Glutamatergic neuron (in vitro differentiated cells): Measurements from ENCODE around the gene RP9. TPM values are rescaled to one million over a fixed set of nuclear protein-coding genes. Genes with fewer than 3 reads are reported as not detected.

ENCODE experiments used
- DNase-seq: peaks from one replicate; pipeline ENCODE4 v3.0.0; 2022
- H3K27ac Mint-ChIP-seq: one replicate; pipeline ENCODE4 v1.8.0; 2020; ENCODE audit warnings: mild to moderate bottlenecking, mixed read lengths, inconsistent platforms; ENCODE audit not compliant: unreplicated experiment
- H3K27me3 Mint-ChIP-seq: one replicate; pipeline ENCODE4 v1.8.0; 2020; ENCODE audit warnings: mild to moderate bottlenecking, moderate library complexity, mixed read lengths, inconsistent platforms; ENCODE audit not compliant: unreplicated experiment
- H3K36me3 Mint-ChIP-seq: one replicate; pipeline ENCODE4 v1.8.0; 2020; ENCODE audit warnings: mild to moderate bottlenecking, mixed read lengths, inconsistent platforms; ENCODE audit not compliant: unreplicated experiment
- H3K4me1 Mint-ChIP-seq: one replicate; pipeline ENCODE4 v1.8.0; 2020; ENCODE audit warnings: mild to moderate bottlenecking, low read depth, mixed read lengths, inconsistent platforms; ENCODE audit not compliant: unreplicated experiment
- H3K4me3 Mint-ChIP-seq: one replicate; pipeline ENCODE4 v1.8.0; 2020; ENCODE audit warnings: mild to moderate bottlenecking, mixed read lengths, inconsistent platforms; ENCODE audit not compliant: unreplicated experiment
- H3K9me3 Mint-ChIP-seq: one replicate; pipeline ENCODE4 v1.8.0; 2020; ENCODE audit warnings: mild to moderate bottlenecking, moderate library complexity, mixed read lengths, inconsistent platforms; ENCODE audit not compliant: unreplicated experiment
- CTCF ChIP-seq: fragments of 200-600 bp; sonication (generic); IDR thresholded peaks from one replicate; pipeline ENCODE4 v1.5.0; 2021; ENCODE audit not compliant: partially characterized antibody, unreplicated experiment
- total RNA-seq: library from RNA; stranded (reverse); fragmentation: NEBNext Ultra II Directional; extraction: Animal tissue kit (Norgen Biotek cat#: 25700); gene quantifications from one replicate; pipeline ENCODE4 v1.2.1, GENCODE V29; 2021; ENCODE audit not compliant: unreplicated experiment

RP9 gene
- total RNA-seq, 1 donor from 2014 or later = 26.4 TPM

GRCh38 chr7:33118383-33118782 is 9.2 kb upstream of the RP9 start:
- Mint-ChIP-seq H3K27ac (no peak overlapping the region), H3K27me3 (no peaks in the 10 kb centered on the region), H3K36me3 (peaks cover 4% of the 10 kb centered on the region), H3K4me1 (no peaks in the 10 kb centered on the region), H3K9me3 (no peaks in the 10 kb centered on the region), H3K4me3 (no peak overlapping the region)
- no peak for TF ChIP-seq CTCF
- DNase-seq = no peak

- no peak for DNase-seq
- no peaks in the 10 kb centered on the region for H3K27me3 Mint-ChIP-seq
- no peak overlapping the region for H3K27ac Mint-ChIP-seq
- peaks cover 4% of the 10 kb centered on the region for H3K36me3 Mint-ChIP-seq
- no peaks in the 10 kb centered on the region for H3K4me1 Mint-ChIP-seq
- TF ChIP-seq CTCF = no peak
- H3K4me3 Mint-ChIP-seq = no peak overlapping the region
- no peaks in the 10 kb centered on the region for H3K9me3 Mint-ChIP-seq
Measured at GRCh38 chr7:33114976-33115375, 5.8 kb upstream of the RP9 start.

GRCh38 chr7:33111614-33112013 is 2.4 kb upstream of the RP9 start:
- no peaks in the 10 kb centered on the region for H3K36me3 Mint-ChIP-seq
- no peak for DNase-seq
- no peak overlapping the region for H3K27ac Mint-ChIP-seq
- peaks cover 7% of the 10 kb centered on the region for H3K4me1 Mint-ChIP-seq
- TF ChIP-seq CTCF = no peak
- peaks cover 4% of the 10 kb centered on the region for H3K9me3 Mint-ChIP-seq
- H3K27me3 Mint-ChIP-seq = no peaks in the 10 kb centered on the region
- no peak overlapping the region for H3K4me3 Mint-ChIP-seq

GRCh38 chr7:33109758-33110238 is 594 bp upstream of the RP9 start:
- no peaks in the 10 kb centered on the region for H3K27me3 Mint-ChIP-seq
- no peak for TF ChIP-seq CTCF
- H3K27ac Mint-ChIP-seq = no peak overlapping the region
- peaks cover 7% of the 10 kb centered on the region for H3K4me1 Mint-ChIP-seq
- no peaks in the 10 kb centered on the region for H3K36me3 Mint-ChIP-seq
- DNase-seq = no peak
- H3K4me3 Mint-ChIP-seq = peak overlapping the region; percentile 52
- H3K9me3 Mint-ChIP-seq = peaks cover 4% of the 10 kb centered on the region

GRCh38 chr7:33108554-33109004 is 625 bp downstream of the RP9 start:
- peaks cover 4% of the 10 kb centered on the region for H3K9me3 Mint-ChIP-seq
- H3K27ac Mint-ChIP-seq = peak overlapping the region; percentile 91
- H3K4me1 Mint-ChIP-seq = peaks cover 7% of the 10 kb centered on the region
- H3K36me3 Mint-ChIP-seq = no peaks in the 10 kb centered on the region
- no peak for TF ChIP-seq CTCF
- H3K27me3 Mint-ChIP-seq = no peaks in the 10 kb centered on the region
- H3K4me3 Mint-ChIP-seq = peak overlapping the region; percentile 99
- peak; percentile 21 for DNase-seq
